H1 (cell line): ENCODE results near the gene STXBP6. TPM values are rescaled to one million over a fixed set of nuclear protein-coding genes. Genes with fewer than 3 reads are reported as not detected.

Experiments used
- CTCF ChIA-PET: fragments of 300-600 bp; sonication (Branson Sonifier 250); formaldehyde crosslinking; loops from one replicate; lab custom pipeline; 2021; ENCODE audit not compliant: partially characterized antibody; lab: Charles Lee
- POLR2A ChIA-PET: fragments of 300-600 bp; sonication (Branson Sonifier 250); formaldehyde crosslinking; loops from one replicate; lab custom pipeline; 2021; ENCODE audit warnings: inconsistent platforms; ENCODE audit not compliant: partially characterized antibody; lab: Charles Lee
- DNase-seq, 2 experiments: peaks; one replicate each; pipeline versions ENCODE4 v3.0.0 to v3.0.0-alpha.2; 2010 to 2022; ENCODE audit warnings: low spot score in 2 of 2, low read depth in 1 of 2, mixed read lengths in 1 of 2
- FAIRE-seq: peaks from 2 replicates; lab custom pipeline; 2011; peaks lifted over from hg19 to GRCh38; lab: Jason Lieb, UNC
- H2AFZ ChIP-seq: 2 replicates; pipeline ENCODE4 v1.8.1; 2012; ENCODE audit warnings: low read length, inconsistent platforms
- H2AK5ac ChIP-seq: 2 replicates; pipeline ENCODE4 v1.6.1; 2013; ENCODE audit warnings: low read depth, low read length
- H2BK120ac ChIP-seq: replicated peaks from 2 replicates; pipeline ENCODE3; 2013; ENCODE audit warnings: low read depth, low read length, inconsistent platforms
- H2BK12ac ChIP-seq: 2 replicates; pipeline ENCODE4 v1.6.1; 2013; ENCODE audit warnings: low read depth, low read length
- H2BK15ac ChIP-seq: 2 replicates; pipeline ENCODE4 v1.6.1; 2013; ENCODE audit warnings: low read length
- H2BK20ac ChIP-seq: 2 replicates; pipeline ENCODE4 v1.6.1; 2013; ENCODE audit warnings: low read length
- H2BK5ac ChIP-seq: 2 replicates; pipeline ENCODE4 v1.6.1; 2013; ENCODE audit warnings: low read depth, low read length
- H3K14ac ChIP-seq: 2 replicates; pipeline ENCODE4 v1.6.1; 2013; ENCODE audit warnings: inconsistent platforms; ENCODE audit not compliant: insufficient read length
- H3K18ac ChIP-seq: 2 replicates; pipeline ENCODE4 v1.6.1; 2013; ENCODE audit warnings: low read length; ENCODE audit errors: extremely low read depth
- H3K23ac ChIP-seq: 2 replicates; pipeline ENCODE4 v1.6.1; 2013; ENCODE audit warnings: inconsistent platforms; ENCODE audit not compliant: insufficient read length
- H3K23me2 ChIP-seq: 2 replicates; pipeline ENCODE4 v1.6.1; 2013; ENCODE audit warnings: low read depth, low read length
- H3K27ac ChIP-seq: 2 replicates; pipeline ENCODE4 v1.6.1; 2011; ENCODE audit warnings: low read depth, low read length, inconsistent platforms
- H3K27me3 ChIP-seq, 4 experiments: replicated peaks in 1 of 4; 1 replicate in 1 of 4; 2 replicates in 3 of 4; pipeline versions ENCODE4 v1.6.1 to v1.8.1; 2011 to 2013; ENCODE audit warnings: low read length in 3 of 4, mild to moderate bottlenecking in 3 of 4, inconsistent platforms in 2 of 4, mixed read lengths in 2 of 4, moderate library complexity in 1 of 4; ENCODE audit not compliant: control insufficient read depth in 3 of 4, insufficient read depth in 3 of 4; ENCODE audit errors: extremely low read depth in 1 of 4
- H3K36me3 ChIP-seq, 4 experiments: 2 replicates each; pipeline versions ENCODE4 v1.6.1 to v1.8.1; 2011 to 2013; ENCODE audit warnings: mild to moderate bottlenecking in 4 of 4, low read length in 3 of 4, moderate library complexity in 2 of 4, control low read depth in 1 of 4, inconsistent platforms in 1 of 4; ENCODE audit not compliant: insufficient read depth in 4 of 4, control insufficient read depth in 2 of 4
- H3K4ac ChIP-seq: replicated peaks from 2 replicates; pipeline ENCODE3; 2013; ENCODE audit warnings: low read length, low read depth, mixed read lengths, inconsistent platforms; ENCODE audit not compliant: insufficient read length
- H3K4me1 ChIP-seq, 4 experiments: replicated peaks in 1 of 4; 1 replicate in 1 of 4; 2 replicates in 3 of 4; pipeline versions ENCODE4 v1.6.1 to v1.8.1; 2011 to 2013; ENCODE audit warnings: low read length in 3 of 4, inconsistent platforms in 2 of 4, mixed read lengths in 1 of 4; ENCODE audit not compliant: insufficient read depth in 4 of 4, control insufficient read depth in 3 of 4
- H3K4me2 ChIP-seq, 2 experiments: 2 replicates each; pipeline versions ENCODE4 v1.6.1 to v1.8.1; 2011 to 2013; ENCODE audit warnings: low read depth in 2 of 2, low read length in 2 of 2, control low read depth in 1 of 2, inconsistent platforms in 1 of 2, mild to moderate bottlenecking in 1 of 2; ENCODE audit not compliant: insufficient read depth in 1 of 2
- H3K4me3 ChIP-seq, 4 experiments: fragments of 200-600, 300-600 bp in 1 of 4; sonication (generic), shearing (Covaris generic), sonication (Bioruptor Twin) in 1 of 4; 2 replicates each; pipeline versions ENCODE4 v1.5.1 to v1.8.1; 2011 to 2016; ENCODE audit warnings: low read length in 4 of 4, low read depth in 3 of 4, control low read depth in 2 of 4, inconsistent platforms in 2 of 4, mild to moderate bottlenecking in 2 of 4, mixed read lengths in 1 of 4, moderate library complexity in 1 of 4; ENCODE audit not compliant: insufficient read depth in 2 of 4; ENCODE audit errors: extremely low read depth in 1 of 4
- H3K56ac ChIP-seq: replicated peaks from 2 replicates; pipeline ENCODE3; 2013; ENCODE audit warnings: low read depth, mild to moderate bottlenecking, mixed read lengths, low read length, inconsistent platforms; ENCODE audit not compliant: insufficient read length
- H3K79me1 ChIP-seq: 2 replicates; pipeline ENCODE4 v1.6.1; 2013; ENCODE audit warnings: low read depth, low read length, control low read depth
- H3K79me2 ChIP-seq, 2 experiments: 2 replicates each; pipeline versions ENCODE4 v1.6.1 to v1.8.1; 2012 to 2013; ENCODE audit warnings: low read length in 2 of 2, mild to moderate bottlenecking in 2 of 2, inconsistent platforms in 1 of 2; ENCODE audit not compliant: insufficient read depth in 2 of 2, control insufficient read depth in 1 of 2
- H3K9ac ChIP-seq, 4 experiments: replicated peaks in 1 of 4; 1 replicate in 1 of 4; 2 replicates in 3 of 4; pipeline versions ENCODE4 v1.6.1 to v1.8.1; 2011 to 2013; ENCODE audit warnings: low read depth in 3 of 4, low read length in 3 of 4, control low read depth in 2 of 4, mild to moderate bottlenecking in 2 of 4, moderate library complexity in 2 of 4, inconsistent platforms in 1 of 4; ENCODE audit errors: extremely low read depth in 1 of 4
- H3K9me3 ChIP-seq, 2 experiments: 2 replicates each; pipeline versions ENCODE4 v1.6.1 to v1.8.1; 2012 to 2013; ENCODE audit warnings: mild to moderate bottlenecking in 2 of 2, moderate library complexity in 2 of 2, control low read depth in 1 of 2, inconsistent platforms in 1 of 2, low read depth in 1 of 2, low read length in 1 of 2, mixed read lengths in 1 of 2; ENCODE audit not compliant: insufficient read depth in 2 of 2
- H4K20me1 ChIP-seq, 2 experiments: replicated peaks in 1 of 2; 2 replicates each; pipeline versions ENCODE3 to v1.8.1; 2011 to 2013; ENCODE audit warnings: inconsistent platforms in 2 of 2, low read length in 2 of 2, mild to moderate bottlenecking in 1 of 2; ENCODE audit not compliant: insufficient read depth in 2 of 2, control insufficient read depth in 1 of 2
- H4K5ac ChIP-seq: 2 replicates; pipeline ENCODE4 v1.6.1; 2013; ENCODE audit warnings: low read length, low read depth, mixed read lengths, inconsistent platforms; ENCODE audit not compliant: insufficient read length
- H4K8ac ChIP-seq: 2 replicates; pipeline ENCODE4 v1.8.0; 2013; ENCODE audit warnings: mild to moderate bottlenecking, moderate library complexity, low read length, inconsistent platforms; ENCODE audit not compliant: insufficient read depth; ENCODE audit errors: extremely low read depth
- H4K91ac ChIP-seq: replicated peaks from 2 replicates; pipeline ENCODE3; 2013; ENCODE audit warnings: low read length, mixed read lengths, inconsistent platforms; ENCODE audit not compliant: insufficient read length
- CBX8 ChIP-seq: fragments of 300-800, 300-1000 bp; sonication (generic); IDR thresholded peaks from 2 replicates; pipeline ENCODE4 v1.7.1; 2016; ENCODE audit warnings: low read depth, low read length, borderline replicate concordance
- CEBPB ChIP-seq: IDR thresholded peaks from 2 replicates; pipeline ENCODE4 v1.6.1; 2012; ENCODE audit warnings: low read depth, low read length
- FOSL1 ChIP-seq: IDR thresholded peaks from 2 replicates; pipeline ENCODE4 v1.6.1; 2011; ENCODE audit warnings: mild to moderate bottlenecking, low read depth, low read length, moderate library complexity; ENCODE audit not compliant: insufficient read depth
- HDAC6 ChIP-seq: IDR thresholded peaks from one replicate; pipeline ENCODE4 v1.7.1; 2012; ENCODE audit warnings: low read depth, mild to moderate bottlenecking, inconsistent platforms, low read length, moderate library complexity
- JUN ChIP-seq: IDR thresholded peaks from 2 replicates; pipeline ENCODE4 v1.6.1; 2011; ENCODE audit warnings: low read depth, mild to moderate bottlenecking, improper control_type of control experiment, low read length
- NANOG ChIP-seq: IDR thresholded peaks from 2 replicates; pipeline ENCODE4 v1.6.1; 2011; ENCODE audit warnings: low read length, low read depth, mild to moderate bottlenecking, inconsistent platforms; ENCODE audit not compliant: insufficient read depth, poor library complexity, severe bottlenecking
- POLR2AphosphoS5 ChIP-seq: IDR thresholded peaks from 2 replicates; pipeline ENCODE4 v1.6.1; 2011; ENCODE audit warnings: low read depth, low read length
- POU5F1 ChIP-seq: IDR thresholded peaks from 2 replicates; pipeline ENCODE4 v1.6.1; 2011; ENCODE audit warnings: low read depth, mild to moderate bottlenecking, low read length, moderate library complexity
- RFX5 ChIP-seq: IDR thresholded peaks from 2 replicates; pipeline ENCODE4 v1.6.1; 2011; ENCODE audit warnings: low read depth, low read length, improper control_type of control experiment, borderline replicate concordance
- TAF1 ChIP-seq: IDR thresholded peaks from 2 replicates; pipeline ENCODE4 v1.6.1; 2011; ENCODE audit warnings: mild to moderate bottlenecking, low read depth, low read length
- TAF7 ChIP-seq: optimal IDR thresholded peaks from 2 replicates; pipeline ENCODE3; 2011; ENCODE audit warnings: low read depth, mild to moderate bottlenecking, inconsistent platforms, low read length, moderate library complexity, borderline replicate concordance
- TCF12 ChIP-seq: IDR thresholded peaks from 2 replicates; pipeline ENCODE4 v1.6.1; 2011; ENCODE audit warnings: low read depth, mild to moderate bottlenecking, low read length
- WGBS, 2 experiments: shearing (Covaris generic) in 1 of 2; methylation state at CpG; one replicate each; pipeline versions ENCODE4 v1.1.6 to v1.1.7; 2013 to 2015; ENCODE audit warnings: low lambda C conversion rate in 2 of 2, mixed read lengths in 2 of 2, inconsistent platforms in 1 of 2, low coverage in 1 of 2, missing lambda C conversion rate in 1 of 2; ENCODE audit not compliant: insufficient replicate concordance in 2 of 2, insufficient coverage in 1 of 2, insufficient read length in 1 of 2; ENCODE audit errors: extremely low coverage in 1 of 2, missing lambda C conversion rate in 1 of 2; 5-methylcytosine and 5-hydroxymethylcytosine counted together
- polyA plus RNA-seq, 7 experiments: library from polyadenylated mRNA; depleted of rRNA in 3 of 7; stranded (reverse) in 5 of 7; unstranded in 2 of 7; fragments of >200 nt in 5 of 7; fragments of 200-250 nt in 2 of 7; gene quantifications; 1 replicate in 5 of 7; 2 replicates in 1 of 7; 4 replicates in 1 of 7; pipeline versions ENCODE4 v1.2.1 to v1.2.3, GENCODE V29; 2011 to 2013; ENCODE audit warnings: missing spikeins in 2 of 7, mixed read lengths in 2 of 7
- total RNA-seq: library from RNA; stranded (reverse); fragmentation: NEBNext Ultra II Directional; extraction: Animal tissue kit (Norgen Biotek cat#: 25700); gene quantifications from 2 replicates; pipeline ENCODE4 v1.2.1, GENCODE V29; 2021

Gene STXBP6
- total and polyA plus RNA-seq, 2 of the 8 experiments (the other 6 are each of a cell fraction or from before 2014, with no cell fraction given): 9.4 to 18.1 TPM

GRCh38 chr14:25079311-25079710 is 29.4 kb upstream of the STXBP6 start:
- no peaks in the 10 kb centered on the region for H3K27me3 ChIP-seq
- no peak for DNase-seq
- no peak overlapping the region for H3K4me2 ChIP-seq
- ChIA-PET CTCF (no interaction called here), POLR2A (interaction anchor here (1.7 kb wide), 1 partner anchor 10 kb away, joined by 3 read pairs; no protein-coding TSS in a partner anchor)
- no peaks in the 10 kb centered on the region for H4K20me1 ChIP-seq
- no peak overlapping the region for H3K4me3 ChIP-seq
- H3K56ac ChIP-seq: no peak overlapping the region
- no peak overlapping the region for H2BK5ac ChIP-seq
- H3K18ac ChIP-seq: no peak overlapping the region
- H3K79me2 ChIP-seq: no peaks in the 10 kb centered on the region
- H3K4me1 ChIP-seq: no peaks in the 10 kb centered on the region
- TF ChIP-seq NANOG (no peak), POLR2AphosphoS5 (no peak), HDAC6 (no peak), TAF1 (no peak), FOSL1 (no peak), CEBPB (no peak), JUN (no peak), CBX8 (no peak), RFX5 (no peak), POU5F1 (no peak), TAF7 (no peak), TCF12 (no peak)
- no peak for FAIRE-seq
- H4K91ac ChIP-seq: no peak overlapping the region
- no peak overlapping the region for H2BK15ac ChIP-seq
- H3K23ac ChIP-seq: no peak overlapping the region
- no peak overlapping the region for H3K9ac ChIP-seq
- H4K5ac ChIP-seq: no peak overlapping the region
- H2BK120ac ChIP-seq: no peak overlapping the region
- H2BK20ac ChIP-seq: no peak overlapping the region
- H2BK12ac ChIP-seq: no peak overlapping the region
- H3K14ac ChIP-seq: no peak overlapping the region
- H3K79me1 ChIP-seq: no peaks in the 10 kb centered on the region
- H3K4ac ChIP-seq: no peak overlapping the region
- H2AK5ac ChIP-seq: no peak overlapping the region
- H2AFZ ChIP-seq: no peak overlapping the region
- H3K9me3 ChIP-seq: no peaks in the 10 kb centered on the region
- no peak overlapping the region for H4K8ac ChIP-seq
- WGBS, 2 experiments: 90% methylated on average over 1 of the region's 1 CpG; no CpG with 5 or more reads in 1 of the 2 experiments
- no peaks in the 10 kb centered on the region for H3K23me2 ChIP-seq
- no peaks in the 10 kb centered on the region for H3K36me3 ChIP-seq
- no peak overlapping the region for H3K27ac ChIP-seq
